Measurements from ENCODE around the gene TRIM40. TPM values are rescaled to one million over a fixed set of nuclear protein-coding genes. Genes with fewer than 3 reads are reported as not detected.

TRIM40 gene
- total RNA-seq, 1 experiment from 2014 or later = not detected

DNA sequence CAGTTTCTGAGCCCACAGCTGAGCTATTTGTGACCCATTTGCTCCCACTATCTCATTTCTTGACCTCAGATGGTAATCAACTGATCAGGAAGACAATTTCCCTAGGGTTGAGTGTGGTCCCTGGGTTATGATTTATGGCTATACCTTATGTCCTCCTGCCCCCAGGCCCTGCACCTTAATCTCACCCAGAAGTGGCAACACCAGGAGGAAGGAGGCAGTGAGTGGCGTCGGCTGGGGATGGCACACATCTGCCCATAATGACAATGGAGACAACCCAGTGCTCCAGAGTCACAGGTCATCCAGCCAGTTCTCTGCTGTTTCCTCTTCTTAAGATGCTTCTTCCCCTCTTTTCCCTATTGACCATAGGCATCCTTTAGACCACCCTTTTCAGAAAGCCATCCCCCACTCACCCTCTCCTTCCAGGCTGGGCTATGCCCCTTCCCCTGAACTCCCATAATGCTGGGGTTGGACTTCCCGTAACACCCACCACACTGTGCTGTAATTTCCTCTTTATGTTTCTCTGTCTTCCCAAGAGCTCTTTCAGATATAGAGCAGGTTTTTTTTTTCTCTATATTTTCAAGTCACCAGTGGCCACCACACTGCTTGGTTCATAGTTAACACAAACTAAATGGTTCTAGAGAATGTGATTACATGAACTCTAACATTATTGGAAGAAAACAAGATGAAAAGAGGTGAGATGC lies 17.1 kb downstream of the TRIM40 start:
- H3K36me3 Mint-ChIP-seq (ENCODE audit: insufficient read depth, unreplicated experiment) = no peaks in the 10 kb centered on the region
- no peaks in the 10 kb centered on the region for H3K4me1 Mint-ChIP-seq (ENCODE audit: low read depth, unreplicated experiment)
- H3K27me3 Mint-ChIP-seq (ENCODE audit: insufficient read depth, unreplicated experiment) = no peaks in the 10 kb centered on the region
- H3K27ac Mint-ChIP-seq (ENCODE audit: unreplicated experiment) = no peak overlapping the region
- H3K27me3 ChIP-seq (replicated peaks; ENCODE audit: control insufficient read depth, insufficient read depth, low read length) = no peaks in the 10 kb centered on the region
- no TSS peak for BruUV-seq (replicated peaks)
- ChIA-PET POLR2A (no interaction called here), CTCF (no interaction called here)
- H3K4me3 ChIP-seq (ENCODE audit: low read depth, low read length) = no peak overlapping the region
- H3K36me3 ChIP-seq (ENCODE audit: control insufficient read depth, insufficient read depth, low read length) = no peaks in the 10 kb centered on the region
- H3K9me3 ChIP-seq = no peaks in the 10 kb centered on the region
- TF ChIP-seq, protein P1, sequence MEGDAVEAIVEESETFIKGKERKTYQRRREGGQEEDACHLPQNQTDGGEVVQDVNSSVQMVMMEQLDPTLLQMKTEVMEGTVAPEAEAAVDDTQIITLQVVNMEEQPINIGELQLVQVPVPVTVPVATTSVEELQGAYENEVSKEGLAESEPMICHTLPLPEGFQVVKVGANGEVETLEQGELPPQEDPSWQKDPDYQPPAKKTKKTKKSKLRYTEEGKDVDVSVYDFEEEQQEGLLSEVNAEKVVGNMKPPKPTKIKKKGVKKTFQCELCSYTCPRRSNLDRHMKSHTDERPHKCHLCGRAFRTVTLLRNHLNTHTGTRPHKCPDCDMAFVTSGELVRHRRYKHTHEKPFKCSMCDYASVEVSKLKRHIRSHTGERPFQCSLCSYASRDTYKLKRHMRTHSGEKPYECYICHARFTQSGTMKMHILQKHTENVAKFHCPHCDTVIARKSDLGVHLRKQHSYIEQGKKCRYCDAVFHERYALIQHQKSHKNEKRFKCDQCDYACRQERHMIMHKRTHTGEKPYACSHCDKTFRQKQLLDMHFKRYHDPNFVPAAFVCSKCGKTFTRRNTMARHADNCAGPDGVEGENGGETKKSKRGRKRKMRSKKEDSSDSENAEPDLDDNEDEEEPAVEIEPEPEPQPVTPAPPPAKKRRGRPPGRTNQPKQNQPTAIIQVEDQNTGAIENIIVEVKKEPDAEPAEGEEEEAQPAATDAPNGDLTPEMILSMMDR (IDR thresholded peaks at IDR 0.05; ENCODE audit: insufficient read depth in 1 of 2, low read depth in 1 of 2, low read length in 1 of 2, severe bottlenecking in 1 of 2, unreplicated experiment in 1 of 2) = no peak
- H3K9me3 Mint-ChIP-seq (ENCODE audit: unreplicated experiment) = no peaks in the 10 kb centered on the region
- H3K4me1 ChIP-seq = no peaks in the 10 kb centered on the region; the same call in 1 of the 2 replicates
- intact Hi-C loops (cut with micrococcal nuclease; ENCODE audit: unreplicated experiment) = no loop called here
- no peak overlapping the region for H3K4me3 Mint-ChIP-seq (ENCODE audit: unreplicated experiment)
- DNase-seq = no peak

- CTCF ChIA-PET = no interaction called here
- DNase-seq = no peak
- BruUV-seq (replicated peaks) = no TSS peak
- Histone ChIP-seq H3K27me3 (replicated peaks; ENCODE audit: control insufficient read depth, insufficient read depth, low read length) (no peaks in the 10 kb centered on the region), H3K4me1 (no peaks in the 10 kb centered on the region; the same call in 1 of the 2 replicates), H3K4me3 (ENCODE audit: low read depth, low read length) (no peak overlapping the region), H3K36me3 (ENCODE audit: control insufficient read depth, insufficient read depth, low read length) (no peaks in the 10 kb centered on the region), H3K9me3 (no peaks in the 10 kb centered on the region)
- Mint-ChIP-seq H3K4me1 (ENCODE audit: low read depth, unreplicated experiment) (no peaks in the 10 kb centered on the region), H3K36me3 (ENCODE audit: insufficient read depth, unreplicated experiment) (no peaks in the 10 kb centered on the region), H3K27ac (ENCODE audit: unreplicated experiment) (no peak overlapping the region), H3K27me3 (ENCODE audit: insufficient read depth, unreplicated experiment) (no peaks in the 10 kb centered on the region), H3K4me3 (ENCODE audit: unreplicated experiment) (no peak overlapping the region), H3K9me3 (ENCODE audit: unreplicated experiment) (no peaks in the 10 kb centered on the region)
- POLR2A ChIA-PET = no interaction called here
- TF ChIP-seq, protein P1 (IDR thresholded peaks at IDR 0.05; ENCODE audit: insufficient read depth in 1 of 2, low read depth in 1 of 2, low read length in 1 of 2, severe bottlenecking in 1 of 2, unreplicated experiment in 1 of 2) = no peak
- intact Hi-C loops (cut with micrococcal nuclease; ENCODE audit: unreplicated experiment) = no loop called here
These were observed 18.1 kb downstream of the TRIM40 start for GRCh38 chr6:30154061-30154460.

DNA sequence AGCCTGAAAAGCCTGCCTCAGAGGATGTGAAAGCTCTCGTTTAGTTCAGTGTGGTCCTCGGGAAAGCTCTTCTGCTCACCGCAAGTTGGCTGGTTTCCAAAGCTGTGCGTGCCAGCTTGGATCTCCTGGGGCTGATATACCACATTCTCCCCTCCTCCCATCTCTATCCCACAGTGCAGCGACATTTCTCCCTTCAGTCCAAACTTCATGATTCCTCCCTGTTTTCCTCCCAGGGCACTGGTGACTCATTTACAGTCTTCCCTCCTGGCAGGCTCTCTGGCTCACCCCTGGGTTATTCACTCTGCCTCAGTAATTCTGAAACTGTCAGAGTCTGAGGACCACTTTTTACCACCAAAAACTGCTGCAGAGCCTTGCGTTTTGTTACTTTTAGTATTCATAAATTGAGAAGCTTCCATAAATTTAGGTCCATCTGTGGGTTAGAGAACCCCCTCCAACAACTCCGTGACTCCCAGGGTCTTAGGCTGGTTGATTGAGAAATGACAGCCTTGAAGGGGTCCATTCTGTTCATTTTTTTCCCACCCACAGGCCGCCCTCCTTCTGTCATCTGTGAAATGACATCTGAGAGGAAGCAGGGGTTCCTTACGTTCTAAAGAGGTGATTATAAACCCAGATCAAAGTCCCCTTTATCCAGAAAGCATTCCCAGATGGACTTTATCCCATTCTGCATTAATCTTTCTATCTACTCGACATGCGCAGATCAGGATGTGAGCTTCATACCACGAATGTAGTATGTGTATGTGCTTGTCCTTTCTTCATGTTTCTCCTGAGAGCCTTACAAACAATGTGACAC lies 19.0 kb downstream of the TRIM40 start:
- H3K27ac Mint-ChIP-seq (ENCODE audit: unreplicated experiment) = no peak overlapping the region
- H3K4me1 Mint-ChIP-seq (ENCODE audit: low read depth, unreplicated experiment) = no peaks in the 10 kb centered on the region
- Histone ChIP-seq H3K27me3 (replicated peaks; ENCODE audit: control insufficient read depth, insufficient read depth, low read length) (no peaks in the 10 kb centered on the region), H3K4me1 (no peaks in the 10 kb centered on the region; the same call in 1 of the 2 replicates), H3K9me3 (no peaks in the 10 kb centered on the region), H3K4me3 (ENCODE audit: low read depth, low read length) (no peak overlapping the region), H3K36me3 (ENCODE audit: control insufficient read depth, insufficient read depth, low read length) (no peaks in the 10 kb centered on the region)
- ChIA-PET POLR2A (no interaction called here), CTCF (interaction anchor here (0.7 kb wide), 1 partner anchor 117 kb away, joined by 3 read pairs; no protein-coding TSS in a partner anchor)
- no peaks in the 10 kb centered on the region for H3K9me3 Mint-ChIP-seq (ENCODE audit: unreplicated experiment)
- H3K27me3 Mint-ChIP-seq (ENCODE audit: insufficient read depth, unreplicated experiment) = no peaks in the 10 kb centered on the region
- TF ChIP-seq, protein P1 (IDR thresholded peaks at IDR 0.05; ENCODE audit: insufficient read depth in 1 of 2, low read depth in 1 of 2, low read length in 1 of 2, severe bottlenecking in 1 of 2, unreplicated experiment in 1 of 2) = no peak
- no peak for DNase-seq
- no peaks in the 10 kb centered on the region for H3K36me3 Mint-ChIP-seq (ENCODE audit: insufficient read depth, unreplicated experiment)
- H3K4me3 Mint-ChIP-seq (ENCODE audit: unreplicated experiment) = no peak overlapping the region
- BruUV-seq (replicated peaks) = no TSS peak
- intact Hi-C loops (cut with micrococcal nuclease; ENCODE audit: unreplicated experiment) = no loop called here

All from Caco-2 (cell line).